Airway epithelial cell (primary cell): ENCODE measurements around the gene PROSER2. TPM values are rescaled to one million over a fixed set of nuclear protein-coding genes. Genes with fewer than 3 reads are reported as not detected.

Experiments
- total RNA-seq: library from RNA; depleted of rRNA; stranded (reverse); fragments of >200 nt; gene quantifications from 2 replicates; pipeline ENCODE4 v1.2.3, GENCODE V29; 2015

PROSER2 gene, protein sequence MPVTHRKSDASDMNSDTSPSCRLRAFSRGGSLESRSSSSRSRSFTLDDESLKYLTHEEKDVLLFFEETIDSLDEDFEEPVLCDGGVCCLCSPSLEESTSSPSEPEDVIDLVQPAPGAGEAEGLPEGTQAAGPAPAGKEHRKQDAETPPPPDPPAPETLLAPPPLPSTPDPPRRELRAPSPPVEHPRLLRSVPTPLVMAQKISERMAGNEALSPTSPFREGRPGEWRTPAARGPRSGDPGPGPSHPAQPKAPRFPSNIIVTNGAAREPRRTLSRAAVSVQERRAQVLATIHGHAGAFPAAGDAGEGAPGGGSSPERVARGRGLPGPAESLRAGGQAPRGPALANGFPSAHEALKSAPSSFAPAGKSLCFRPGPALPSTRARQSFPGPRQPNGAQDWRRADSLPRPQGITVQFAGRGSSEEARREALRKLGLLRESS
- total RNA-seq = 54.5 and 64.8 TPM in 2 replicates

DNA sequence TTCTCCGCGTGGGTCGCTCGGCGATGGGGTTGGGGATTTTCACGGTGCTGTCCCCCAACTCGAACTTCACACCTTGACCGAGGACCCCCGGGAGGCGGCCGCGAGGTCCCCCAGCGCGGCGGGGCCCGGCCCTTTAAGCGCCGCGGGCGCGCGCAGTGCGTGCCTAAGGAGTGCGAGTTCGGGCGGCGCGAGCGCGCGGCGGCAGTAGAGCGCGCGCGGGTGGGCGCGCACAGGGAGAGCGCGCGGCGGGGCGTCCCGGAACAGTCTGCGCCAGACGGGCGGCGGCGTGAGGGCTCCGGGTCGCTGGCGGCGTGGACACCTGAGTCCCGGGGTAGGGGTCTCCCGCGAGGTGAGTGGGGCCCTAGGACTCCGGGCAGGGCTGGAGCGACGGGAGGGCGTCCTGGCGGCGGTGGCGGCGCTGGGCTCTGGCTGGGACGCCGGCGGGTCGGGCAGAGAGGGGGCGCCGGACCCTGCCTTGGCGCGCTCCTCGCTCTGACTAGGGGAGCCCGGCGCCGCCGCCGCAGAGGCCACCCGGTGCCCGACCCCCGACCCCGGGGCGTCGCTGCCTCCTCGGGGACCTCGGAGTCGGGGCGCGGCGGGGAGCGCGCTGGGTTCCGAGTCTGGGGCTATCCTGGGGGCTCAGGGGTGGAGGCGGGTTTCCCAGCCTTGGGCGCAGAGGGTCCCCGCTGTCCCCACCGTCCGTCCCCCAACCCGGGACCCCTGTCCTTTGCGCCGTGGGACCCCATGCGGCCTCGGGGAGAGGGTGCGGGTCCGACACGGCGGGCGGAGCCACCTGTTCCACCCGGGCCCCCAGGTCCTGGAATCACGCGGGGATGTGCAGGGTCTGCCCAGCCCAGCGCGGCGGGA lies at the start of gene PROSER2:
Gene PROSER2 (plus strand): TSS at position 235 of the 867 bp plus-strand sequence. CDS start 28,722 bp downstream, outside the sequence.

Other genes with a start within 250 kb of the PROSER2 start
- gene USP6NL, start 211.7 kb upstream of the PROSER2 start, total RNA-seq = 8.5 and 12.7 TPM in 2 replicates
- gene ECHDC3, start 81.0 kb upstream of the PROSER2 start, total RNA-seq = 10.8 and 13.9 TPM in 2 replicates
- gene UPF2, start 219.5 kb downstream of the PROSER2 start, total RNA-seq = 10.6 and 14.1 TPM in 2 replicates
- 12.3 and 25.6 TPM in 2 replicates for gene DHTKD1, start 245.6 kb downstream of the PROSER2 start, total RNA-seq